ENCODE results near the gene TNFSF8.

TNFSF8 gene

GRCh38 chr9:114878879-114879564, 51.4 kb downstream of the TNFSF8 start:
- DNase-seq (ENCODE audit: low read depth in 2 of 2, low spot score in 1 of 2), result no peak

- DNase-seq (ENCODE audit: low read depth in 2 of 2, low spot score in 1 of 2), result no peak
Observed at GRCh38 chr9:114869845-114870244, 60.5 kb downstream of the TNFSF8 start.

- no peak for DNase-seq (ENCODE audit: low read depth in 2 of 2, low spot score in 1 of 2)
Observed at GRCh38 chr9:114869378-114869777, 61.0 kb downstream of the TNFSF8 start.

GRCh38 chr9:114867327-114867726, 63.1 kb downstream of the TNFSF8 start:
- DNase-seq (ENCODE audit: low read depth in 2 of 2, low spot score in 1 of 2), result no peak

- no peak for DNase-seq (ENCODE audit: low read depth in 2 of 2, low spot score in 1 of 2)
Observed at GRCh38 chr9:114864471-114864870, 65.9 kb downstream of the TNFSF8 start.

DNA sequence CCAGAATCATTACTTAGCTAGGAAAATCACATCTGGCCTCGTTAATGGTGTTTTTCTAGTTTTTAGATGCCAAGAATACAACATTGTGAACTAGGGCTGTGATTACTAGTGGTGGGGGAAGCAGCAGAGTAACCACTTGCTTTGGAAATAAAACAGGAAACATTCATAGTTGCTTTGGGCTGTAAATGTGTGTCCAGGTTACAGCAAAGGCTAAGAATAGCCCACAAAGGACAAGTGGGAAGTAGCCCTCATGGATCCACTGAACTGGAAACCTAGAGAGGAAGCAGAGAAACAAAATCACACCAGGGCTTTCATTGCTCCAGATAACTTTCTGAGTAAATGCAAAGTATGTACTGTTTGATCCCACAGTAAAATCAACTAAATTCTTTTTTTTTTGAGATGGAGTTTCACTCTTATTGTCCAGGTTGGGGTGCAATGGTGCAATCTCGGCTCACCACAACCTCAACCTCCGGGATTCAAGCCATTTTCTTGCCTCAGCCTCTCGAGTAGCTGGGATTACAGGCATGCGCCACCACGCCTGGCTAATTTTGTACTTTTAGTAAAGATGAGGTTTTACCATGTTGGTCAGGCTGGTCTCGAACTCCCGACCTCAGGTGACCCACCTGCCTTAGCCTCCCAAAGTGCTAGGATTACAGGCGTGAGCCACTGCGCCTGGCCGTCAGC, 68.3 kb downstream of the TNFSF8 start:
- DNase-seq (ENCODE audit: low read depth in 2 of 2, low spot score in 1 of 2), result no peak

- no peak for DNase-seq (ENCODE audit: low read depth in 2 of 2, low spot score in 1 of 2)
Observed at GRCh38 chr9:114861273-114861672, 69.1 kb downstream of the TNFSF8 start.

DNA sequence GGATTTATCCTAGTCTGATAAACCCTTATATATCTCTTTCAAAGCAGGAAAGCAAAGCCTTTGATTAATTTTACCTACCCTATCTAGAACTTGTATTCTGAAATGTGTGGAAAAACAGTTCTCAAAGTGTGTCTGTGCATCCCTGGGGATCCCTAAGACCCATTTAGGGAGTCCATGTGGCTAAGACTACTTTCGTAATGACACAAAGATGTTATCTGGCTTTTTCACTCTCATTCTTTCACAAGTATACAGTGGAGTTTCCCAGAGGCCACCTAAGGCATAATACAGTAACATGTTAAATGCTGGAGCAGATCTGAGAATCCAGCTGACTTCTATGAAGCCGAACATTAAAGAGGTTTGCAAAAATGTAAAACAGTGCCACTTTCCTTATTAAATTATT, 70.2 kb downstream of the TNFSF8 start:
- DNase-seq (ENCODE audit: low read depth in 2 of 2, low spot score in 1 of 2), result no peak

DNA sequence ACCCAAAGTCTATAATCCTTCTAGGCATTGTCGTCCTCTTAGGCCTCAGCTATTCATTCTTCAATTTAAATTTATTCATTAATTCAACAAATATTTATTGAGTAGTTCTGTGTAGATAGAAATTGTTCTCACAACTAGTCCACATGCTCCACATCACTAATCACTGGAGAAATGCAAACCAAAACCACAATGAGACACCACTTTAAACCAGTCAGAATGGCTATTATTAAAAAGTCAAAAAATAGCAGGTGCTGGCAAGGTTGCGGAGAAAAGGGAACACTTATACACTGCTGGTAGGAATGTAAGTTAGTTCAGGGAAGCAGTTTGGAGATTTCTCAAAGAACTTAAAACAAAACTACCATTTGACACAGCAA, 73.5 kb downstream of the TNFSF8 start:
- DNase-seq (ENCODE audit: low read depth in 2 of 2, low spot score in 1 of 2), result no peak

- DNase-seq (ENCODE audit: low read depth in 2 of 2, low spot score in 1 of 2), result no peak
Observed at GRCh38 chr9:114856215-114856941, 74.0 kb downstream of the TNFSF8 start.

DNA sequence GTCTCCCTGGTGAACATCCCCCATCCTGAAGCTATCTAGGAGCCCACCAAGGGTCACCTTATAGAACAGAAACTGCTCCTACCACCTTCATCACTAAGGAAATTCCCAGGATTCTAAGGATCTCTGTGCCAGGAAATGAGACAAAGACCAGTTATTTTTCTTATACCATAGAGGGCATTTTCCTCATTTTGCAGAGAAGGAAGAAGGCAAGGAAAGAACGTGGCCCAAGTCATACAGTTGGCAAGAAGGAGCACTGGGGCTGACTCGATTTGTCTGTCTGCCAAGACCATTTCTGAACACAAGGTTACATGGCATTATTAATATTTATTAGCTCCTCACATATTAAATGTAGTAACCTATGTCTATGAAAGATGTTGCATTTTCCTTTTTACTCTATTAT, 74.9 kb downstream of the TNFSF8 start:
- DNase-seq (ENCODE audit: low read depth in 2 of 2, low spot score in 1 of 2), result no peak

GRCh38 chr9:114854736-114855355, 75.5 kb downstream of the TNFSF8 start:
- DNase-seq (ENCODE audit: low read depth in 2 of 2, low spot score in 1 of 2), result no peak

DNA sequence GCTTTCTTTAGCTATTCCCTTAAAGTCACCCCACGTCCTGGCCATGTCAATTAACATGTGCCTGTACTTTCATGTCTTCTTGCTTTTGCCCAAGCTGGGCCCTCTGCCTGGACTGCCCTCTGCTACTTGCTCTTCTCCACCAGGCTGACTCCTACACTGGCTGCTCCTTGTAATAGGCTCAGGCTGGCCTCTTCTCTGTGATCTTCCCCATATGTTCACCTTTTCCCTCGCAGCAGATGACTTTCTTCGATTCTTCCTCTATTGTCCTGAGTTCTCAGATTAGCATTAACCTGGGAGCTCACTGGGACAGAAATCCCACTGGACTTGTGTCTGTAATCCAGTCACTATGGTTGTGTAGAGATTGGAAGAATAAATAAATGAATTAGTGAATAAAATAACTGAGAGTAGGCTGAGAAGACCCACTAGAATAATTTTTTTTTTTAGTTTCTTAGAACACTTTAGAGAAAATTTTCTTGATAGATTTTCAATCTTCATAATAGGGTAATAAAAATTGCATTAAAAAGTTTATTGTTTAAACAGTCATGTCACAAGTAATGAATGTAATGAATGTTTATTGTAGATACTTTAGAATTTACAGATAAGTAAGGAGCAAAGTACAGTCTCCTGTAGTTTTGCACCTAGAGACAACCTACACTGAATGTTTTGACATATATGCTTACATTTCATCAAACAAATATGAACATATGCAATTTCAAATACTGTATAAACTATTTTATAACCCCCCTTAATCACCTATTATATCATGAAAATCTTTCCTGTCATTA, 77.1 kb downstream of the TNFSF8 start:
- DNase-seq (ENCODE audit: low read depth in 2 of 2, low spot score in 1 of 2), result no peak

DNA sequence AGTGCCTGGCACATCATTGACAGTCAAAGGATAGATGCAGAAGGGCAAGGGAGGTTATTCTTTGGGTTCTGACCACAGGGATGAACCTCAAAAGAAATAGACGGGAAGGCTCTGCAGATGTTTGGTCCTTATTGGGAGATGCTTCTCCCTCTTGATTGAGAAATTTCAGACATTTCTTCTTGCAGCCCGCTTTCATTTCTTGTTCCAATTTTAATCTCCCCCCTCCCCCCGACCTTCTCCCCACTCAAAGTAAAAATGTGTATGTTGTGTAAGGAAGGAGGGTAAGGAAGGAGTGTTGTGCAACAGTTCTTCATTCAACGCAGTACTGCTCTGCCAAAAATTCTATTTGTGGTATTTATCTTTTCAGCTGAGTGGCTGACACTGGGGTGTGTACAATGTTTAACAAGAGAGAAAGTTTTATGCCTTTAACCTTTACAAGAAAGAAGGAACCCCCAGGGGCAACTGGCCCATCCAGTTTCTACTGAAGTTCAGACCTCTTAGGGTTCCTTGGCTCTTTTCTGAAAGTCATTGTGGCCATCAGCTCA, 78.3 kb downstream of the TNFSF8 start:
- DNase-seq (ENCODE audit: low read depth in 2 of 2, low spot score in 1 of 2), result no peak

DNA sequence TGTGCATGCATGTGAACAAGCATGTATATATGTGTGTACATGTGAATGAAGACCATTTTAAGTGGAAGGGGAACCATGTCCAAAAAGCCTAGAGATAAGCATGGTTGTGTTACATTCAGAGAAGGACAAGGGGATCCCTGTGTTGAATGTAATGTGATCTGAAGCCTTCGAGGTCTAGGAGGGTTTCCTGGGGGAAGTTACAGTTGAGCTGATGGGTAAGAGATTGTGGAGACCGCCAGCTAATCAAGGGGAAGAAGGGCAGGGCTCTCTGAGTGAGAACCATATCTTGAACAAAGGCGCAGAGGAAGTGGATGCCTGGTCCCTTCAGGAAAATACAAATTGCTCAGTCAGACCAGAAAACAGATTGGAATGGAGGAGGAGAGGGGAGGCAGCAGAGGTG, 79.1 kb downstream of the TNFSF8 start:
- no peak for DNase-seq (ENCODE audit: low read depth in 2 of 2, low spot score in 1 of 2)
